Aorta (tissue), 5 donors: ENCODE measurements around the gene CHCHD6. TPM values are rescaled to one million over a fixed set of nuclear protein-coding genes. Genes with fewer than 3 reads are reported as not detected.

Experiments used
- ATAC-seq: fragments of 200-7000 bp; cut with Tn5 transposase; one replicate; pipeline ENCODE4 v1.9.1; 2022; ENCODE audit warnings: moderate library complexity; ENCODE audit not compliant: low FRiP score
- DNase-seq, 2 donors: peaks; one replicate each; pipeline ENCODE4 v3.0.0-alpha.2; 2020
- H3K27ac ChIP-seq, 2 donors: one replicate each; pipeline ENCODE4 v1.5.1; 2013; ENCODE audit warnings: low read length in 2 of 2, mild to moderate bottlenecking in 2 of 2, moderate library complexity in 2 of 2, control low read depth in 1 of 2, inconsistent platforms in 1 of 2, low read depth in 1 of 2
- H3K27me3 ChIP-seq, 2 donors: one replicate each; pipeline ENCODE4 v1.6.1; 2013; ENCODE audit warnings: control low read depth in 1 of 2, low read length in 1 of 2, mild to moderate bottlenecking in 1 of 2, moderate library complexity in 1 of 2; ENCODE audit not compliant: insufficient read depth in 2 of 2, control insufficient read depth in 1 of 2
- H3K36me3 ChIP-seq, 2 donors: one replicate each; pipeline ENCODE4 v1.6.1; 2013; ENCODE audit warnings: control low read depth in 1 of 2, low read length in 1 of 2, mild to moderate bottlenecking in 1 of 2; ENCODE audit not compliant: insufficient read depth in 2 of 2, control insufficient read depth in 1 of 2
- H3K4me1 ChIP-seq, 2 donors: one replicate each; pipeline ENCODE4 v1.6.1; 2013; ENCODE audit warnings: low read length in 2 of 2, control low read depth in 1 of 2, mild to moderate bottlenecking in 1 of 2, moderate library complexity in 1 of 2; ENCODE audit not compliant: insufficient read depth in 2 of 2, control insufficient read depth in 1 of 2
- H3K4me3 ChIP-seq, 2 donors: one replicate each; pipeline ENCODE4 v1.5.1; 2013; ENCODE audit warnings: low read length in 2 of 2, control low read depth in 1 of 2, mild to moderate bottlenecking in 1 of 2
- H3K9me3 ChIP-seq: one replicate; pipeline ENCODE4 v1.6.1; 2013; ENCODE audit warnings: mild to moderate bottlenecking, low read length; ENCODE audit not compliant: control insufficient read depth
- WGBS, 2 donors: extraction: QIAGEN DNeasy Blood & Tissue Kit; methylation state at CpG; one replicate each; pipeline ENCODE4 v1.1.7; 2013; 5-methylcytosine and 5-hydroxymethylcytosine counted together
- intact Hi-C, 2 donors: fragments of 100-400 bp; cut with DNase I; formaldehyde crosslinking; loops; one replicate each; pipeline versions ENCODE4 v1.14.2 to v1.15.0; 2022
- polyA plus RNA-seq, 2 donors: library from polyadenylated mRNA; stranded (reverse); fragments of 200-250 nt; gene quantifications; one replicate each; pipeline ENCODE4 v1.2.3, GENCODE V29; 2013
- total RNA-seq, 2 donors: library from RNA; stranded (reverse); fragmentation: NEBNext Ultra II Directional; extraction: Animal tissue kit (Norgen Biotek cat#: 25700); gene quantifications; one replicate each; pipeline ENCODE4 v1.2.1, GENCODE V29; 2021
- donor health status: healthy with polysubstance abuse.
- donor health status: Bipolar disorder and iron deficiency.
- donor health status: DM: no; HTN: no; CAD: no.
- donor health status: DM: no; HTN: no; CAD: no.
- donor health status: DM: yes; HTN: yes; CAD: no.

The CHCHD6 gene
- total and polyA plus RNA-seq, 4 donors = 10.8 to 24.6 (median 11.9) TPM

GRCh38 chr3:127004641-127005397 is 300.8 kb downstream of the CHCHD6 start:
- Histone ChIP-seq H3K4me1 (no peaks in the 10 kb centered on the region), H3K9me3 (no peaks in the 10 kb centered on the region), H3K27ac (no peak overlapping the region), H3K27me3 (no peaks in the 10 kb centered on the region), H3K36me3 (peaks cover 0 to 1% of the 10 kb centered on the region in 2 donors), H3K4me3 (no peak overlapping the region)
- ATAC-seq (no peak), DNase-seq (no peak)
- WGBS, 2 donors = 91 to 93% methylated on average over 31 to 32 of the region's 32 CpGs
- intact Hi-C loops = loop anchor here in 1 of 2 donors (5.0 kb wide), 1 partner anchor 37 kb away; no protein-coding TSS in a partner anchor

- H3K27me3 ChIP-seq = no peaks in the 10 kb centered on the region
- no peak overlapping the region for H3K27ac ChIP-seq
- WGBS, 2 donors = 84 to 90% methylated on average over 17 of the region's 17 CpGs
- peaks cover 0 to 1% of the 10 kb centered on the region in 2 donors for H3K36me3 ChIP-seq
- H3K4me1 ChIP-seq = no peaks in the 10 kb centered on the region
- H3K9me3 ChIP-seq = no peaks in the 10 kb centered on the region
- H3K4me3 ChIP-seq = no peak overlapping the region
- ATAC-seq = no peak
- intact Hi-C loops = no loop called here
- DNase-seq = no peak
Observed at GRCh38 chr3:127005864-127006500, 301.9 kb downstream of the CHCHD6 start.

DNA sequence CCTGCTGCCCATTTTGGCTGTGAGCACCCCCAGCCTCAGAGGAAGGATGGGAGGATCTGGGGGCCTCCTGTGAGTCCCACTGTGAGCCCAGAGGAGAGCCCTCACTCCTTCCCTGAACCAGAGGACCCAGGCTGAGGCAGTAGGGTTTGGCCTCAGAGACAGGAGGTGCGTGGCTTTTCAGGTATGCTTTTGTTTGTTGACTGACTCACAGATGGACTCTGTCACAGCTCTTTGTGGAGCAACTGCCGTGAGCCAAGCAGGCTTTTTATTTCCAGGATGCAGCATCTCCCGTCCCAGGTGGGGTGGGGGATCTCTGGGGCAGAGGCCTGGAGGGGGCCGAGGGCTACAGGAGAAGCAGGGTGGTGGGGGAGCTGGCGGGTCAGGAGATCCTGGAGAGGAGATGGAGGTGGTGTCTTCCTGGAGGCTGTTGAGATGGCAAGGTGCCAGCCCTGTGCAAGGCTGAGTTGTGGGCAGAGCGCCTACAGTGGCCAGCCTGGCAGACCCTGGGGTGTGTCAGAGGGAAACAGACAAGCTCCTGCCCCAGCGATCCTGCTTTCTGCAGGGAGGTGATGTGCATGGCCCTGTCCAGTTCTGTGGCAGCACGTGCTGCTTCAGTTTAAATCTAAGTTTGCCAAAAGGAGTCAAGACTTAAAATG is 302.9 kb downstream of the CHCHD6 start:
- WGBS, 2 donors = 50 to 54% methylated on average over 8 of the region's 8 CpGs
- ATAC-seq (no peak), DNase-seq (no peak)
- peaks cover 0 to 1% of the 10 kb centered on the region in 2 donors for H3K36me3 ChIP-seq
- H3K9me3 ChIP-seq = no peaks in the 10 kb centered on the region
- no peaks in the 10 kb centered on the region for H3K27me3 ChIP-seq
- intact Hi-C loops = no loop called here
- no peak overlapping the region for H3K4me3 ChIP-seq
- no peaks in the 10 kb centered on the region for H3K4me1 ChIP-seq
- H3K27ac ChIP-seq = no peak overlapping the region

- no peak overlapping the region for H3K27ac ChIP-seq
- no peak overlapping the region for H3K4me3 ChIP-seq
- no peaks in the 10 kb centered on the region for H3K4me1 ChIP-seq
- H3K27me3 ChIP-seq = no peaks in the 10 kb centered on the region
- WGBS, 2 donors = 54 to 63% methylated on average over 10 of the region's 10 CpGs
- peaks cover 0 to 1% of the 10 kb centered on the region in 2 donors for H3K36me3 ChIP-seq
- no peak for ATAC-seq
- DNase-seq = no peak
- no peaks in the 10 kb centered on the region for H3K9me3 ChIP-seq
- intact Hi-C loops = no loop called here
Observed at GRCh38 chr3:127008236-127008635, 304.2 kb downstream of the CHCHD6 start.

GRCh38 chr3:127009531-127009930 is 305.5 kb downstream of the CHCHD6 start:
- H3K36me3 ChIP-seq = peaks cover 0 to 2% of the 10 kb centered on the region in 2 donors
- intact Hi-C loops = no loop called here
- H3K4me3 ChIP-seq = no peak overlapping the region
- H3K9me3 ChIP-seq = no peaks in the 10 kb centered on the region
- DNase-seq = no peak
- H3K27ac ChIP-seq = no peak overlapping the region
- H3K4me1 ChIP-seq = no peaks in the 10 kb centered on the region
- no peak for ATAC-seq
- H3K27me3 ChIP-seq = no peaks in the 10 kb centered on the region
- 55 to 61% methylated on average over 10 of the region's 10 CpGs for WGBS, 2 donors

Other genes with a start within 250 kb of the CHCHD6 start
- 10 to 100 TPM; 35.7 to 37.5 TPM for gene ZXDC, start 228.3 kb upstream of the CHCHD6 start, total RNA-seq
- gene ZXDC, start 228.3 kb upstream of the CHCHD6 start, polyA plus RNA-seq = 10 to 100 TPM in 1 of 2 donors, 1 to 10 TPM in 1; 4.4 to 15.9 TPM
- gene UROC1, start 186.5 kb upstream of the CHCHD6 start, total RNA-seq = not detected
- not detected for gene UROC1, start 186.5 kb upstream of the CHCHD6 start, polyA plus RNA-seq
- gene CHST13, start 180.1 kb upstream of the CHCHD6 start, total RNA-seq = under 1 TPM; 0.33 to 0.55 TPM
- not detected for gene CHST13, start 180.1 kb upstream of the CHCHD6 start, polyA plus RNA-seq
- gene C3orf22, start 145.3 kb upstream of the CHCHD6 start, total RNA-seq = not detected
- gene C3orf22, start 145.3 kb upstream of the CHCHD6 start, polyA plus RNA-seq = not detected
- gene TXNRD3, start 49.1 kb upstream of the CHCHD6 start, total RNA-seq = 10 to 100 TPM in 1 of 2 donors, 1 to 10 TPM in 1; 7.6 to 13.7 TPM
- gene TXNRD3, start 49.1 kb upstream of the CHCHD6 start, polyA plus RNA-seq = 1 to 10 TPM; 3.6 to 3.7 TPM